Calu3 (cell line): Measurements from ENCODE around the gene SMIM41. TPM values are rescaled to one million over a fixed set of nuclear protein-coding genes. Genes with fewer than 3 reads are reported as not detected.

Source experiments
- BruUV-seq: library from RNA; stranded (reverse); fragments of 400-500 nt; replicated peaks from 2 replicates; lab custom pipeline; 2021; lab: Mats Ljungman, UMichigan
- CTCF ChIA-PET: fragments of 300-600 bp; sonication (Branson Sonifier 250); formaldehyde crosslinking; loops from one replicate; lab custom pipeline; 2022; ENCODE audit warnings: antibody characterized with exemption; lab: Charles Lee
- DNase-seq: peaks from one replicate; pipeline ENCODE4 v3.0.0; 2022
- H3K27ac Mint-ChIP-seq: one replicate; pipeline ENCODE4 v1.8.0; 2022; ENCODE audit warnings: mixed read lengths; ENCODE audit not compliant: unreplicated experiment
- H3K27me3 Mint-ChIP-seq: one replicate; pipeline ENCODE4 v1.8.0; 2022; ENCODE audit warnings: mixed read lengths; ENCODE audit not compliant: unreplicated experiment
- H3K36me3 Mint-ChIP-seq: one replicate; pipeline ENCODE4 v1.8.0; 2022; ENCODE audit warnings: mild to moderate bottlenecking, moderate library complexity, mixed read lengths; ENCODE audit not compliant: insufficient read depth, unreplicated experiment
- H3K4me1 Mint-ChIP-seq: one replicate; pipeline ENCODE4 v1.8.0; 2022; ENCODE audit warnings: mild to moderate bottlenecking, low read depth, mixed read lengths; ENCODE audit not compliant: unreplicated experiment
- H3K4me3 Mint-ChIP-seq: one replicate; pipeline ENCODE4 v1.8.0; 2022; ENCODE audit warnings: mild to moderate bottlenecking, low read depth, moderate library complexity, mixed read lengths; ENCODE audit not compliant: unreplicated experiment
- H3K9me3 Mint-ChIP-seq: one replicate; pipeline ENCODE4 v1.8.0; 2022; ENCODE audit warnings: low read depth, mixed read lengths; ENCODE audit not compliant: unreplicated experiment
- intact Hi-C: fragments of 100-400 bp; cut with micrococcal nuclease; formaldehyde crosslinking; loops from one replicate; pipeline ENCODE4 v1.10.0; 2022; ENCODE audit not compliant: unreplicated experiment
- total RNA-seq: library from RNA; stranded (reverse); gene quantifications from 2 replicates; pipeline ENCODE4 v1.2.3, GENCODE V29; 2022
- TF ChIP-seq, protein P1 (sequence below): fragments of 200-600 bp; IDR thresholded peaks from one replicate; pipeline ENCODE4 v1.8.0; 2022; ENCODE audit warnings: antibody characterized with exemption; ENCODE audit not compliant: unreplicated experiment

SMIM41 gene
- total RNA-seq, 1 experiment from 2014 or later, result not detected

DNA sequence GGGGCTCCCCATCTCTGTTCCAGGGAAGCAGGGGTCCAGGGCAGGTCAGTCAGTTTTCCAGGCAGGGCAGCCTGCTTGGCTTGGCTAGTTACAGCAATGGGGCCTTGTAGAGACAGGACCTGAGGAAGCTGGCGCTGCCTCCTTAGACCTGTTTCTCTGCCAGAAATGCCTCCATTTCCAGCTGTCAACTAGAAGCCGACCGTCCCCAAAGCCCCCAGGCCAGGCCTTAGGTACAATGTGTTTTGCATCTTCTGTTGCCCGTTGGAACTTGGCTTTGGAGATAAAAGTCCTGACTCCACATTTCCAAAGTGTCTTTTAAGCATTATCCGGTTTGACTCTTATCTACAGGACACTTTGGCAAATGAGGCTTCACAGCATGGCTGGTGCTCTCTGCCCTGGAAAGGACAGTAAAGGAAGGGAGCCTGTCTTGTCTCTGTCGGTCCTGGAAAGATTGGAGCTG is 69.7 kb downstream of the SMIM41 start:
- intact Hi-C loops, result loop anchor here (5.0 to 10.0 kb wide), 2 partner anchors 436 to 733 kb away; no protein-coding TSS in a partner anchor
- TF ChIP-seq, protein P1, sequence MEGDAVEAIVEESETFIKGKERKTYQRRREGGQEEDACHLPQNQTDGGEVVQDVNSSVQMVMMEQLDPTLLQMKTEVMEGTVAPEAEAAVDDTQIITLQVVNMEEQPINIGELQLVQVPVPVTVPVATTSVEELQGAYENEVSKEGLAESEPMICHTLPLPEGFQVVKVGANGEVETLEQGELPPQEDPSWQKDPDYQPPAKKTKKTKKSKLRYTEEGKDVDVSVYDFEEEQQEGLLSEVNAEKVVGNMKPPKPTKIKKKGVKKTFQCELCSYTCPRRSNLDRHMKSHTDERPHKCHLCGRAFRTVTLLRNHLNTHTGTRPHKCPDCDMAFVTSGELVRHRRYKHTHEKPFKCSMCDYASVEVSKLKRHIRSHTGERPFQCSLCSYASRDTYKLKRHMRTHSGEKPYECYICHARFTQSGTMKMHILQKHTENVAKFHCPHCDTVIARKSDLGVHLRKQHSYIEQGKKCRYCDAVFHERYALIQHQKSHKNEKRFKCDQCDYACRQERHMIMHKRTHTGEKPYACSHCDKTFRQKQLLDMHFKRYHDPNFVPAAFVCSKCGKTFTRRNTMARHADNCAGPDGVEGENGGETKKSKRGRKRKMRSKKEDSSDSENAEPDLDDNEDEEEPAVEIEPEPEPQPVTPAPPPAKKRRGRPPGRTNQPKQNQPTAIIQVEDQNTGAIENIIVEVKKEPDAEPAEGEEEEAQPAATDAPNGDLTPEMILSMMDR, result no peak
- Mint-ChIP-seq H3K9me3 (no peaks in the 10 kb centered on the region), H3K36me3 (peaks cover 51% of the 10 kb centered on the region), H3K27ac (peak overlapping the region; percentile 100), H3K4me3 (peak overlapping the region; percentile 7), H3K4me1 (peaks cover 54% of the 10 kb centered on the region), H3K27me3 (no peaks in the 10 kb centered on the region)
- BruUV-seq, result no TSS peak
- CTCF ChIA-PET, result interaction anchor here (0.6 to 3.1 kb wide), 2 partner anchors 730 to 731 kb away, joined by 5 to 19 read pairs; no protein-coding TSS in a partner anchor
- DNase-seq, result no peak

DNA sequence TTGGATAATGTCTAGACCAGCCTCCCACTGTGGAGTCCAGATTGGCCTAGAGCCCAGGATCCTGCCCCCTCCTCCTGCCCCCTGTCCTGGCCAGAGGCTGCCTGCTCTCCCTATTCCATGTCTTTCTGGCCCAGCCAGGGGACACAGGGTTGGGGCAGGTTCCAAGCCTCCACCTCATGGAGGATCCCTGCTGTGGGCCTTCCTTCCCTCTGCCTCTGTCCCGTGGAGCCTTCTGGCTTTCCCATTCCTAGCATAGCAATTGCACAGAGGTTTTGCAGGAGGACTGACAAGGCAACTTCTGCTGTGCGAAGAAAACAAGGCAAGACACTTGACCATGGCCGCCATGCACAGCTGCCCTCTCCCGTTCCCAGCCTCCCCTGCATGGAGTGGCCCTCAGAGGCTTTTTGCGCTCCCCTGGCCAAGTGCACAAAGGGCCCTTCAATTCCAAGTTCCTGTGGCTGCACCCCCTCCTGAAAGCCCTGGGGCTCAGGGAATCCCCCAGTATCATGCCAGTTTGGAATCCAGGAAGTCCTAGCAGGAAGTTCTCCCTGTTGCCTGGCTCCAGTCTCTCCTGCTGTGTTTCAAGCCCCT is 70.2 kb downstream of the SMIM41 start:
- TF ChIP-seq, protein P1, result no peak
- Mint-ChIP-seq H3K27ac (peak overlapping the region; percentile 100), H3K36me3 (peaks cover 47% of the 10 kb centered on the region), H3K9me3 (no peaks in the 10 kb centered on the region), H3K4me1 (peaks cover 51% of the 10 kb centered on the region), H3K27me3 (no peaks in the 10 kb centered on the region), H3K4me3 (peak overlapping the region; percentile 7)
- DNase-seq, result no peak
- CTCF ChIA-PET, result interaction anchor here (0.6 kb wide), 1 partner anchor 730 kb away, joined by 5 read pairs; no protein-coding TSS in a partner anchor
- BruUV-seq, result no TSS peak
- intact Hi-C loops, result loop anchor here (5.0 to 10.0 kb wide), 2 partner anchors 435 to 733 kb away; no protein-coding TSS in a partner anchor

DNA sequence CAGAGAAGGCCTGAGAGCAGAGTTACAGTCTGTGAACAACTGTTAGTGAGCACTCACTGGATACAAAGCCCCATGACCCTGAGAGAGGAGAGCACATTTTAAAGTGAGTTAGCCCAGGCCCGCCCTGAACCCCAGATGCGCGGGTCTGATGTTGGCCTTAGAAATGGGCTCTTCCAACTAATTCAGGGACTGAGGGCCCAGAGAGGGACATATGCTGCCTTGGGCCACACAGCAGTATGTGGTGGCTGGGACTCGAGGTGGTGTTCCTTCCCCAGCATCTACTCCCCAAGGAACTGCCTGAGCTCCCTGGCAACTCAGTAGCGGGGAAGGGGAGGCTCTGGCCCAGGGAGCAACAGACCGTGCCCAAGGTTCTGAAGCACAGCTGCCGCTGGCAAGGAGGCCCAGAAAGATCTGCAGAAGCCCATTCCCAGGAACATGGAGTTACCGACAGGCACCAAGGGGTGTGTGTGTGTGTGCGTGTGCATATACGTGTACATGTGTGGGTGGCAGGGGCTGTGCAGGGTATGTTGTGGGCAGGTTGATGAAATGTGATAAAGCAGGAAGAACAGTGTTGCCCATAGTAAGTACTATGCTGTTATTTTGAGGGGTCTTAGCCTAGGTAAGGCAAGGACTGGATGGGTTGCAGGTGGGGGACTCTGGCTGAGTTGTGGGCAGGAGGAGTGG is 71.8 kb downstream of the SMIM41 start:
- Mint-ChIP-seq H3K4me1 (peaks cover 55% of the 10 kb centered on the region), H3K27me3 (no peaks in the 10 kb centered on the region), H3K36me3 (peaks cover 40% of the 10 kb centered on the region), H3K9me3 (no peaks in the 10 kb centered on the region), H3K4me3 (peak overlapping the region; percentile 40), H3K27ac (peak overlapping the region; percentile 100)
- DNase-seq, result no peak
- TF ChIP-seq, protein P1, result no peak
- no TSS peak for BruUV-seq
- CTCF ChIA-PET, result no interaction called here
- intact Hi-C loops, result no loop called here

DNA sequence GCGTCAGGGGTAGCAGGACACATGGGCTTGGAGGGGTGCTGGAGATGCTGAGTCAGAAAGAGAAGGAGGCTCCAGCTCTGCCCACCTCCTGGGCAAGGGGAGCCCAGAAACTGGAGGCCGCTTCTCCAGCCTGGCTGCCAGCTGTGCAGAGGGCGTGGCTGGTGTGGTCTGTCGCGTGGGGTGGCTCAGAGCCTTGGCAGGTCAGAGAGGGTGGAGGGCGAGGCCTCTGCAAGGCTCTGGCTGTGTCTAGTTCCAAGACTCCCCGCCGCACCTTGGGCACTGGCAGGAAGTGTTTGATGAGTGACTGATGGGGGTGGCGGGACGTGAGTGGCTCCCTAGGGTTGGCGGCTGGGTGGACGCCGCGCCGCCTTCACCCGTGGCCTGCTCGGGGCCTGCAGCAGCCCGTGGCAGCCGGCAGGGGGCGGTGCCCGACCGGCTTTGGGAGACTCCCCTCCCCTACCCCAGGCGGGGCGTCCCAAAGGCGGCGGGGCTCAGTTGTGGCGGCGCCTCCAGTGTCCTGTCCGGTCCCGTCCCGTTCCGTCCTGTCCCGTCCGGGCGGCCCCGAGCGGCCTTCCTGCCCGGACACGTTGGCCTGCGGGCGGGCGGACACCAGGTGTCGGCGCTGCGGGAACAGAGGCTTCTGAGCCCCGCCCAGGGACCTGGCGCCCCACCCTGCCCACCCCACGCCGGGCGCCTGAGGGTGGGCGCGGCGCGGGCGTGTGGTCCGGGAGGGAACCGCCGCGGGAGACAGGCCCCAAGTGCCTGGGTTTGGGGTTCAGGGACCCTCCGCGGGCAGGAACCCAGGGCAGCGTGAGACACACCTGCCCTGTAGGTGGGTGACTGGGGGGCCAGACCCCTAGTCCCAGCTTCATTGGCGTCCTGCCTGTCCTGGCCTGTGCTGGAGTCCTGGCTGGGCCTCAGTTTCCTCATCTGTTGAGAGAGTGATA is 72.6 kb downstream of the SMIM41 start:
- no TSS peak for BruUV-seq
- Mint-ChIP-seq H3K4me3 (peak overlapping the region; percentile 40), H3K27ac (peak overlapping the region; percentile 100), H3K36me3 (peaks cover 33% of the 10 kb centered on the region), H3K9me3 (no peaks in the 10 kb centered on the region), H3K27me3 (no peaks in the 10 kb centered on the region), H3K4me1 (peaks cover 57% of the 10 kb centered on the region)
- peak; percentile 79 for DNase-seq
- intact Hi-C loops, result no loop called here
- CTCF ChIA-PET, result interaction anchor here (0.6 to 0.9 kb wide), 2 partner anchors 693 to 727 kb away, joined by 3 to 4 read pairs; no protein-coding TSS in a partner anchor
- TF ChIP-seq, protein P1, result peak; percentile 95
